Panc1 (cell line): ENCODE results near the gene EVI5.

Experiments
- POLR2AphosphoS5 ChIP-seq: IDR thresholded peaks from 2 replicates; pipeline ENCODE4 v1.6.1; 2012; ENCODE audit warnings: mild to moderate bottlenecking, low read depth, low read length, moderate library complexity
- TF ChIP-seq, protein P1 (sequence below): fragments of 450-650 bp; IDR thresholded peaks from 2 replicates; pipeline ENCODE4 v1.5.1; 2017; ENCODE audit warnings: mild to moderate bottlenecking

DNA sequence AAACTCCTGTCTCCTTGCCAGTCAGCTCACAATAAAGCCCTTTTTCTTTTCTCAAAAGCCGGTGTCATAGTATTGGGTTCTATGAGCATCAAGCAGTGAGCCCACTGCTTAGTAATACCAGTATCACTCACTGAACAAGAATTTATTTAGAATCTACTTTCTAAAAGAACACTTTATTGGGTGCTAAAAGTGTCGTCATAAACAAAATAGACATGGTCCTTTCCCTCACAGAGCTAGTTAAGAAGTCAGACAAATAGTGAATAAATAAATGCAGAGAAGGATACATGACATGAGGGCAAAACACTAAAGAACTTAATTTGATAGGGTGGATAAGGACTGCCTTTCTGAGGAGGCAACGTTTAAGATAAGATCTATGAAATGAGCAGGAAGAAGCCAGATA, 32.2 kb downstream of the EVI5 start:
- no peak for TF ChIP-seq POLR2AphosphoS5
- TF ChIP-seq, protein P1, sequence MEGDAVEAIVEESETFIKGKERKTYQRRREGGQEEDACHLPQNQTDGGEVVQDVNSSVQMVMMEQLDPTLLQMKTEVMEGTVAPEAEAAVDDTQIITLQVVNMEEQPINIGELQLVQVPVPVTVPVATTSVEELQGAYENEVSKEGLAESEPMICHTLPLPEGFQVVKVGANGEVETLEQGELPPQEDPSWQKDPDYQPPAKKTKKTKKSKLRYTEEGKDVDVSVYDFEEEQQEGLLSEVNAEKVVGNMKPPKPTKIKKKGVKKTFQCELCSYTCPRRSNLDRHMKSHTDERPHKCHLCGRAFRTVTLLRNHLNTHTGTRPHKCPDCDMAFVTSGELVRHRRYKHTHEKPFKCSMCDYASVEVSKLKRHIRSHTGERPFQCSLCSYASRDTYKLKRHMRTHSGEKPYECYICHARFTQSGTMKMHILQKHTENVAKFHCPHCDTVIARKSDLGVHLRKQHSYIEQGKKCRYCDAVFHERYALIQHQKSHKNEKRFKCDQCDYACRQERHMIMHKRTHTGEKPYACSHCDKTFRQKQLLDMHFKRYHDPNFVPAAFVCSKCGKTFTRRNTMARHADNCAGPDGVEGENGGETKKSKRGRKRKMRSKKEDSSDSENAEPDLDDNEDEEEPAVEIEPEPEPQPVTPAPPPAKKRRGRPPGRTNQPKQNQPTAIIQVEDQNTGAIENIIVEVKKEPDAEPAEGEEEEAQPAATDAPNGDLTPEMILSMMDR, result no peak
